ENCODE data around the gene RNF13. TPM values are rescaled to one million over a fixed set of nuclear protein-coding genes. Genes with fewer than 3 reads are reported as not detected.
"Not testable (repeated sequence)": the region's sequence is repeated elsewhere in the genome, so short reads cannot be mapped to it uniquely, and the experiment has no call there.

RNF13 gene
- total RNA-seq, 1 experiment from 2014 or later, result 28.9 TPM

DNA sequence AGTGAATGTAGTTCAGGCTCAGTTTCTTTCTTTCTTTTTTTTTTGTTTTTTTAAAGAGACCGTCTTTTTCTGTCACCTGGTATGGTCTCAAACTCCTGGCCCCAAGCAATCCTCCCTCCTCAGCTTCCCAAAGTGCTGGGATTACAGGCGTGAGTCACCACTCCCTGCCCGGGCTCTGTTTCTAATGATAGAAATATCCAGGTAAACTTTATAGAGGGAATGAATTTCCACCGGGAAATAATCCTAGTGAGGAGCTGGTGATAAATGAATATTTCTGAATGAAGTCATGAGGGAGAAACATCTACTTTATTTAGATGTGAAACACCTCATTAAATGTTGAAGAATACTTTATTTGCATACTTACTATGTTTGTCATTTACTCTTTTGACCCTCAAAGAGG lies 7.2 kb downstream of the RNF13 start (continued):
- TF ChIP-seq ZBTB43 (CRISPR knock-in tag; IDR thresholded peaks at IDR 0.05) (no peak), TP53 (CRISPR knock-in tag; IDR thresholded peaks at IDR 0.05) (no peak)

GRCh38 chr3:149826636-149827035 lies 13.6 kb downstream of the RNF13 start:
- H3K27ac Mint-ChIP-seq, result no peak overlapping the region
- H3K4me1 Mint-ChIP-seq, result peaks cover 16% of the 10 kb centered on the region
- no peaks in the 10 kb centered on the region for H3K27me3 Mint-ChIP-seq (ENCODE audit: low read depth)
- H3K4me3 Mint-ChIP-seq, result no peak overlapping the region
- no peak for ATAC-seq
- ChIA-PET POLR2A (no interaction called here), CTCF (interaction anchor here (0.5 to 2.4 kb wide), 2 partner anchors 19 to 33 kb away, joined by 3 to 30 read pairs; no protein-coding TSS in a partner anchor)
- no peak for DNase-seq (ENCODE audit: low spot score)
- peaks cover 47% of the 10 kb centered on the region for H3K9me3 Mint-ChIP-seq
- TF ChIP-seq, protein P1, sequence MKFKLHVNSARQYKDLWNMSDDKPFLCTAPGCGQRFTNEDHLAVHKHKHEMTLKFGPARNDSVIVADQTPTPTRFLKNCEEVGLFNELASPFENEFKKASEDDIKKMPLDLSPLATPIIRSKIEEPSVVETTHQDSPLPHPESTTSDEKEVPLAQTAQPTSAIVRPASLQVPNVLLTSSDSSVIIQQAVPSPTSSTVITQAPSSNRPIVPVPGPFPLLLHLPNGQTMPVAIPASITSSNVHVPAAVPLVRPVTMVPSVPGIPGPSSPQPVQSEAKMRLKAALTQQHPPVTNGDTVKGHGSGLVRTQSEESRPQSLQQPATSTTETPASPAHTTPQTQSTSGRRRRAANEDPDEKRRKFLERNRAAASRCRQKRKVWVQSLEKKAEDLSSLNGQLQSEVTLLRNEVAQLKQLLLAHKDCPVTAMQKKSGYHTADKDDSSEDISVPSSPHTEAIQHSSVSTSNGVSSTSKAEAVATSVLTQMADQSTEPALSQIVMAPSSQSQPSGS (CRISPR knock-in tag; IDR thresholded peaks at IDR 0.05; ENCODE audit: borderline replicate concordance, low read depth), result no peak
- H3K36me3 Mint-ChIP-seq, result peaks cover 47% of the 10 kb centered on the region

DNA sequence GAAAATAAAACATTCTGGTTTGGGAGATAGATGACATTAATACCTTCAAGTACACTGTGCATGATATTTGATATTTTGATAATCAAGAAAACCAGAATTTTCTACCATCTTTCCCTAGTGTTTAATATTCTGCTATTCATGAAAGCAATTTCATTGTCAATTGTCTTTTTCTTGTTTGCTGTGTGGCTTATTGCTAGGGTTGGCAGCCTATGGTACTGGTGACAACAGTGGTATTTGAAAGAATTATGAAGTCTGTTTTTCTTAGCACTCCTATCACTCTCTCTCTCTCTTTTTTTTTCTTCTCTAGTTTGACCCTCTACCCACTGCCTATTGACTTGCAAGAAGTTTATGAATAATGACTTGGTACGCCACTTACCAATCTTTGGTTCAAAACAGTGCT lies 15.4 kb downstream of the RNF13 start:
- TF ChIP-seq NFE2L1 (CRISPR knock-in tag; IDR thresholded peaks at IDR 0.05) (no peak), ZNF219 (CRISPR knock-in tag; IDR thresholded peaks at IDR 0.05; ENCODE audit: borderline replicate concordance) (no peak), GABPB1 (CRISPR knock-in tag; IDR thresholded peaks at IDR 0.05) (no peak), PREB (CRISPR knock-in tag; IDR thresholded peaks at IDR 0.05; ENCODE audit: borderline replicate concordance) (no peak)
- H3K9me3 Mint-ChIP-seq, result peaks cover 50% of the 10 kb centered on the region
- H3K36me3 Mint-ChIP-seq, result peaks cover 53% of the 10 kb centered on the region
- no peaks in the 10 kb centered on the region for H3K27me3 Mint-ChIP-seq (ENCODE audit: low read depth)
- peaks cover 16% of the 10 kb centered on the region for H3K4me1 Mint-ChIP-seq
- ChIA-PET POLR2A (no interaction called here), CTCF (no interaction called here)
- DNase-seq (ENCODE audit: low spot score), result no peak
- no peak overlapping the region for H3K27ac Mint-ChIP-seq
- no peak for ATAC-seq
- no peak overlapping the region for H3K4me3 Mint-ChIP-seq

DNA sequence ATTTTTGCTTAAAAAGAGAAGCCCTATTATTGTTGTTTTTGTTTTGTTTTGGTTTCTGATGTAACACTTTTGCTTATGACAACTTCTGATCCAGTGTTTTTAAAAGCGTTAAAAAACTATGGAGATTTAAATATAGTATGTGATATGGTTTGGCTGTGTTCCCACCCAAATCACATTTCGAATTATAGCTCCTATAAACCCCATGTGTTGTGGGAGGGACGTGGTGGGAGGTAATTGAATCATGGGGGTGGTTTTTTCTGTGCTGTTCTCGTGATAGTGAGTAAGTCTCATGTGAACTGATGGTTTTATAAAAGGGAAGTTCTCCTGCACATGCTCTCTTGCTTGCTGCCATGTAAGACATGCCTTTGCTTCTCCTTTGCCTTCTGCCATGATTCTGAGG lies 16.6 kb downstream of the RNF13 start:
- H3K27ac Mint-ChIP-seq; DNase-seq (ENCODE audit: low spot score); H3K4me3 Mint-ChIP-seq; CTCF ChIA-PET; ATAC-seq; H3K27me3 Mint-ChIP-seq (ENCODE audit: low read depth); POLR2A ChIA-PET: not testable (repeated sequence)
- Mint-ChIP-seq H3K36me3 (peaks cover 60% of the 10 kb centered on the region), H3K4me1 (peaks cover 13% of the 10 kb centered on the region), H3K9me3 (peaks cover 57% of the 10 kb centered on the region)

GRCh38 chr3:149830902-149831301 lies 17.9 kb downstream of the RNF13 start:
- Mint-ChIP-seq H3K4me1 (peaks cover 5% of the 10 kb centered on the region), H3K9me3 (peaks cover 70% of the 10 kb centered on the region), H3K4me3 (no peak overlapping the region), H3K27me3 (ENCODE audit: low read depth) (no peaks in the 10 kb centered on the region; the same call in 1 of the 2 replicates), H3K36me3 (peaks cover 71% of the 10 kb centered on the region), H3K27ac (no peak overlapping the region)
- ChIA-PET POLR2A (no interaction called here), CTCF (no interaction called here)
- TF ChIP-seq TP53 (CRISPR knock-in tag; IDR thresholded peaks at IDR 0.05), result no peak
- ATAC-seq, result no peak
- DNase-seq (ENCODE audit: low spot score), result no peak

- Mint-ChIP-seq H3K36me3 (peaks cover 75% of the 10 kb centered on the region), H3K27ac (no peak overlapping the region), H3K9me3 (peaks cover 74% of the 10 kb centered on the region), H3K27me3 (ENCODE audit: low read depth) (no peaks in the 10 kb centered on the region; the same call in 1 of the 2 replicates), H3K4me1 (peaks cover 1% of the 10 kb centered on the region), H3K4me3 (no peak overlapping the region)
- ChIA-PET POLR2A (no interaction called here), CTCF (no interaction called here)
- no peak for DNase-seq (ENCODE audit: low spot score)
- no peak for ATAC-seq
- no peak for TF ChIP-seq MYBL2 (CRISPR knock-in tag; IDR thresholded peaks at IDR 0.05)
- TF ChIP-seq, protein P1 (CRISPR knock-in tag; IDR thresholded peaks at IDR 0.05; ENCODE audit: borderline replicate concordance, low read depth), result no peak
- TF ChIP-seq ZNF416 (CRISPR knock-in tag; IDR thresholded peaks at IDR 0.05), result no peak
- no peak for TF ChIP-seq SOX15 (CRISPR knock-in tag; IDR thresholded peaks at IDR 0.05)
- TF ChIP-seq ZNF317 (CRISPR knock-in tag; IDR thresholded peaks at IDR 0.05; ENCODE audit: borderline replicate concordance, low read depth), result no peak
- TF ChIP-seq, protein P2, sequence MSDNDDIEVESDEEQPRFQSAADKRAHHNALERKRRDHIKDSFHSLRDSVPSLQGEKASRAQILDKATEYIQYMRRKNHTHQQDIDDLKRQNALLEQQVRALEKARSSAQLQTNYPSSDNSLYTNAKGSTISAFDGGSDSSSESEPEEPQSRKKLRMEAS (CRISPR knock-in tag; IDR thresholded peaks at IDR 0.05), result no peak
- TF ChIP-seq RORB (CRISPR knock-in tag; IDR thresholded peaks at IDR 0.05), result no peak
- TF ChIP-seq ZNF219 (CRISPR knock-in tag; IDR thresholded peaks at IDR 0.05; ENCODE audit: borderline replicate concordance), result no peak
- no peak for TF ChIP-seq AR (CRISPR knock-in tag; IDR thresholded peaks at IDR 0.05)
Measured at GRCh38 chr3:149831321-149831720, 18.3 kb downstream of the RNF13 start.

Data from WTC11 (cell line).